Skeletal muscle satellite cell (primary cell): Measurements from ENCODE around the gene CADPS2.
"Not testable (repeated sequence)": the region's sequence is repeated elsewhere in the genome, so short reads cannot be mapped to it uniquely, and the experiment has no call there.

Source experiments
- H3K27me3 ChIP-seq: 2 replicates; pipeline ENCODE4 v1.7.0; 2013; ENCODE audit warnings: low read length; ENCODE audit not compliant: control insufficient read depth, insufficient read depth
- H3K36me3 ChIP-seq: 2 replicates; pipeline ENCODE4 v1.7.0; 2013; ENCODE audit warnings: mild to moderate bottlenecking, control low read depth, low read length; ENCODE audit not compliant: insufficient read depth
- H3K4me1 ChIP-seq: 2 replicates; pipeline ENCODE4 v1.7.0; 2013; ENCODE audit warnings: low read length; ENCODE audit not compliant: control insufficient read depth, insufficient read depth
- H3K4me2 ChIP-seq: 2 replicates; pipeline ENCODE4 v1.7.0; 2013; ENCODE audit warnings: mild to moderate bottlenecking, low read length
- H3K4me3 ChIP-seq: 2 replicates; pipeline ENCODE4 v1.7.0; 2013; ENCODE audit warnings: low read length
- H3K9ac ChIP-seq: 2 replicates; pipeline ENCODE4 v1.7.0; 2013; ENCODE audit warnings: mild to moderate bottlenecking, low read depth, low read length, moderate library complexity
- H3K9me3 ChIP-seq: replicated peaks from 2 replicates; pipeline ENCODE4 v1.7.0; 2013; ENCODE audit warnings: mild to moderate bottlenecking, control low read depth, low read length

The CADPS2 gene

GRCh38 chr7:122658856-122659255, 227.4 kb downstream of the CADPS2 start:
- Histone ChIP-seq H3K9ac (no peak overlapping the region), H3K27me3 (no peaks in the 10 kb centered on the region), H3K36me3 (no peaks in the 10 kb centered on the region), H3K4me1 (no peaks in the 10 kb centered on the region), H3K9me3 (no peaks in the 10 kb centered on the region), H3K4me2 (no peak overlapping the region), H3K4me3 (no peak overlapping the region)

GRCh38 chr7:122653685-122654084, 232.6 kb downstream of the CADPS2 start:
- Histone ChIP-seq H3K4me1 (peaks cover 4% of the 10 kb centered on the region), H3K36me3 (no peaks in the 10 kb centered on the region), H3K4me3 (no peak overlapping the region), H3K27me3 (no peaks in the 10 kb centered on the region), H3K9ac (no peak overlapping the region), H3K9me3 (no peaks in the 10 kb centered on the region), H3K4me2 (no peak overlapping the region)

GRCh38 chr7:122652876-122653275, 233.4 kb downstream of the CADPS2 start:
- H3K9me3 ChIP-seq = no peaks in the 10 kb centered on the region
- H3K4me2 ChIP-seq = no peak overlapping the region
- H3K9ac ChIP-seq = no peak overlapping the region
- H3K4me3 ChIP-seq = no peak overlapping the region
- no peaks in the 10 kb centered on the region for H3K27me3 ChIP-seq
- peaks cover 4% of the 10 kb centered on the region for H3K4me1 ChIP-seq
- no peaks in the 10 kb centered on the region for H3K36me3 ChIP-seq

GRCh38 chr7:122651451-122651850, 234.8 kb downstream of the CADPS2 start:
- H3K4me1 ChIP-seq = peaks cover 4% of the 10 kb centered on the region
- no peaks in the 10 kb centered on the region for H3K9me3 ChIP-seq
- no peak overlapping the region for H3K9ac ChIP-seq
- no peak overlapping the region for H3K4me3 ChIP-seq
- no peak overlapping the region for H3K4me2 ChIP-seq
- no peaks in the 10 kb centered on the region for H3K36me3 ChIP-seq
- H3K27me3 ChIP-seq = no peaks in the 10 kb centered on the region

- Histone ChIP-seq H3K4me1 (no peaks in the 10 kb centered on the region), H3K36me3 (no peaks in the 10 kb centered on the region), H3K4me2 (no peak overlapping the region), H3K4me3 (no peak overlapping the region), H3K27me3 (no peaks in the 10 kb centered on the region), H3K9ac (no peak overlapping the region), H3K9me3 (no peaks in the 10 kb centered on the region)
Measured at GRCh38 chr7:122643250-122643649, 243.0 kb downstream of the CADPS2 start.

- Histone ChIP-seq H3K36me3 (no peaks in the 10 kb centered on the region), H3K4me2 (no peak overlapping the region), H3K4me3 (no peak overlapping the region), H3K4me1 (no peaks in the 10 kb centered on the region), H3K9me3 (no peaks in the 10 kb centered on the region), H3K27me3 (no peaks in the 10 kb centered on the region), H3K9ac (no peak overlapping the region)
Measured at GRCh38 chr7:122638459-122638858, 247.8 kb downstream of the CADPS2 start.

- Histone ChIP-seq H3K4me1 (no peaks in the 10 kb centered on the region), H3K9me3 (no peaks in the 10 kb centered on the region), H3K27me3 (no peaks in the 10 kb centered on the region), H3K9ac (no peak overlapping the region), H3K4me2 (no peak overlapping the region), H3K4me3 (no peak overlapping the region), H3K36me3 (no peaks in the 10 kb centered on the region)
Measured at GRCh38 chr7:122637784-122638183, 248.5 kb downstream of the CADPS2 start.

GRCh38 chr7:122635481-122635880, 250.8 kb downstream of the CADPS2 start:
- not testable (repeated sequence) for H3K4me2 ChIP-seq, H3K27me3 ChIP-seq, H3K4me3 ChIP-seq, H3K9ac ChIP-seq, H3K4me1 ChIP-seq, H3K9me3 ChIP-seq, H3K36me3 ChIP-seq

- Histone ChIP-seq H3K9me3 (no peaks in the 10 kb centered on the region), H3K9ac (no peak overlapping the region), H3K4me2 (no peak overlapping the region), H3K27me3 (no peaks in the 10 kb centered on the region), H3K4me1 (peaks cover 10% of the 10 kb centered on the region), H3K36me3 (no peaks in the 10 kb centered on the region), H3K4me3 (no peak overlapping the region)
Measured at GRCh38 chr7:122633472-122633871, 252.8 kb downstream of the CADPS2 start.

- Histone ChIP-seq H3K27me3 (no peaks in the 10 kb centered on the region), H3K4me1 (peaks cover 15% of the 10 kb centered on the region), H3K4me2 (no peak overlapping the region), H3K9ac (no peak overlapping the region), H3K36me3 (no peaks in the 10 kb centered on the region), H3K9me3 (no peaks in the 10 kb centered on the region), H3K4me3 (no peak overlapping the region)
Measured at GRCh38 chr7:122632238-122632637, 254.0 kb downstream of the CADPS2 start.

GRCh38 chr7:122629412-122629953, 256.8 kb downstream of the CADPS2 start:
- Histone ChIP-seq H3K9ac (no peak overlapping the region), H3K4me1 (peaks cover 15% of the 10 kb centered on the region), H3K4me2 (peak overlapping the region; percentile 60), H3K9me3 (no peaks in the 10 kb centered on the region), H3K27me3 (no peaks in the 10 kb centered on the region), H3K4me3 (no peak overlapping the region), H3K36me3 (no peaks in the 10 kb centered on the region)

- Histone ChIP-seq H3K27me3 (no peaks in the 10 kb centered on the region), H3K9ac (peak overlapping the region; percentile 21), H3K9me3 (no peaks in the 10 kb centered on the region), H3K4me2 (peak overlapping the region; percentile 60), H3K4me3 (no peak overlapping the region), H3K36me3 (no peaks in the 10 kb centered on the region), H3K4me1 (peaks cover 17% of the 10 kb centered on the region)
Measured at GRCh38 chr7:122628651-122629411, 257.4 kb downstream of the CADPS2 start.
